Measurements from ENCODE around the gene ITIH2. TPM values are rescaled to one million over a fixed set of nuclear protein-coding genes. Genes with fewer than 3 reads are reported as not detected.
"Not testable (repeated sequence)": the region's sequence is repeated elsewhere in the genome, so short reads cannot be mapped to it uniquely, and the experiment has no call there.

The ITIH2 gene
- total and polyA plus RNA-seq, 9 of the 15 experiments (the other 6 are each of a cell fraction or from before 2014, with no cell fraction given) = 0.66 TPM; not detected in 8

GRCh38 chr10:7689591-7689990 is 13.5 kb upstream of the ITIH2 start:
- H3K9me3 ChIP-seq (replicated peaks; ENCODE audit: control insufficient read depth, insufficient read depth, low read depth, low read length) = peaks cover 2% of the 10 kb centered on the region
- no peaks in the 10 kb centered on the region for H3K4me1 ChIP-seq (replicated peaks in 1 of 2; ENCODE audit: control insufficient read depth in 2 of 2, insufficient read depth in 2 of 2, low read length in 2 of 2)
- in situ Hi-C loops (cut with MboI) = loop anchor here (10.0 kb wide), 1 partner anchor 165 kb away; no protein-coding TSS in a partner anchor
- H3K79me2 ChIP-seq (ENCODE audit: control insufficient read depth, insufficient read depth, low read length) = no peaks in the 10 kb centered on the region
- H3K4me2 ChIP-seq (ENCODE audit: insufficient read depth, low read length) = no peak overlapping the region
- no peaks in the 10 kb centered on the region for H3K9me1 ChIP-seq (ENCODE audit: control insufficient read depth, insufficient read depth, low read length)
- DNase-seq (ENCODE audit: extremely low read depth in 1 of 4, low spot score in 3 of 4) = no peak
- no peak for FAIRE-seq
- TF ChIP-seq E2F8 (IDR thresholded peaks at IDR 0.05; ENCODE audit: low read depth, partially characterized antibody) (no peak), KDM1A (IDR thresholded peaks at IDR 0.05) (0 out of 4 replicates have a peak, but pooled peaks of 1 of the 2 experiments have one; percentile 15), SLC30A9 (CRISPR knock-in tag; IDR thresholded peaks at IDR 0.05) (no peak), RBM25 (IDR thresholded peaks at IDR 0.05; ENCODE audit: low read depth, low read length, severe bottlenecking) (peak; percentile 47)
- no peaks in the 10 kb centered on the region for H4K20me1 ChIP-seq (replicated peaks; ENCODE audit: control insufficient read depth, insufficient read depth, low read length)
- ATAC-seq = no peak
- H2AFZ ChIP-seq (ENCODE audit: low read depth, low read length) = no peak overlapping the region
- H3K4me3 ChIP-seq = no peak overlapping the region
- intact Hi-C loops (cut with micrococcal nuclease) = loop anchor here (5.0 kb wide), 2 partner anchors 427 to 1613 kb away; no protein-coding TSS in a partner anchor
- ChIA-PET CTCF (ENCODE audit: low intra/inter-chr PET ratio) (interaction anchor here (1.1 kb wide), 1 partner anchor 164 kb away, joined by 3 read pairs; no protein-coding TSS in a partner anchor), POLR2A (no interaction called here)
- no peak overlapping the region for H3K9ac ChIP-seq (ENCODE audit: insufficient read depth in 1 of 2, low read depth in 2 of 2, low read length in 2 of 2)
- no peak overlapping the region for H3K27ac ChIP-seq (ENCODE audit: extremely low read depth, low read depth, low read length)
- BruUV-seq (replicated peaks) = no TSS peak
- H3K27me3 ChIP-seq (ENCODE audit: control insufficient read depth in 2 of 2, insufficient read depth in 2 of 2, low read length in 2 of 2) = no peaks in the 10 kb centered on the region
- no peaks in the 10 kb centered on the region for H3K36me3 ChIP-seq (ENCODE audit: control insufficient read depth, insufficient read depth, low read length)

GRCh38 chr10:7690885-7691597 is 12.1 kb upstream of the ITIH2 start:
- CTCF ChIA-PET (ENCODE audit: low intra/inter-chr PET ratio); FAIRE-seq: not testable (repeated sequence)

More at GRCh38 chr10:7690885-7691597, 12.1 kb upstream of the ITIH2 start:
- H3K4me1 ChIP-seq (replicated peaks in 1 of 2; ENCODE audit: control insufficient read depth in 2 of 2, insufficient read depth in 2 of 2, low read length in 2 of 2); H3K9me1 ChIP-seq (ENCODE audit: control insufficient read depth, insufficient read depth, low read length); H2AFZ ChIP-seq (ENCODE audit: low read depth, low read length); H3K4me3 ChIP-seq; H3K36me3 ChIP-seq (ENCODE audit: control insufficient read depth, insufficient read depth, low read length); H3K27ac ChIP-seq (ENCODE audit: extremely low read depth, low read depth, low read length); H3K4me2 ChIP-seq (ENCODE audit: insufficient read depth, low read length); DNase-seq (ENCODE audit: extremely low read depth in 1 of 4, low spot score in 3 of 4); H3K9ac ChIP-seq (ENCODE audit: insufficient read depth in 1 of 2, low read depth in 2 of 2, low read length in 2 of 2); H3K9me3 ChIP-seq (replicated peaks; ENCODE audit: control insufficient read depth, insufficient read depth, low read depth, low read length); intact Hi-C loops (cut with micrococcal nuclease); BruUV-seq (replicated peaks); H3K79me2 ChIP-seq (ENCODE audit: control insufficient read depth, insufficient read depth, low read length); ATAC-seq; POLR2A ChIA-PET; H4K20me1 ChIP-seq (replicated peaks; ENCODE audit: control insufficient read depth, insufficient read depth, low read length); in situ Hi-C loops (cut with MboI); H3K27me3 ChIP-seq (ENCODE audit: control insufficient read depth in 2 of 2, insufficient read depth in 2 of 2, low read length in 2 of 2): not testable (repeated sequence)
- 0% methylated on average over 3 of the region's 3 CpGs for WGBS (ENCODE audit: insufficient coverage, low coverage, missing lambda C conversion rate)

All from K562 (cell line).